ENCODE results near the gene JUND. TPM values are rescaled to one million over a fixed set of nuclear protein-coding genes. Genes with fewer than 3 reads are reported as not detected.
"Not testable (repeated sequence)": the region's sequence is repeated elsewhere in the genome, so short reads cannot be mapped to it uniquely, and the experiment has no call there.

The JUND gene
- total RNA-seq, 1 experiment from 2014 or later, result 44.9 TPM

DNA sequence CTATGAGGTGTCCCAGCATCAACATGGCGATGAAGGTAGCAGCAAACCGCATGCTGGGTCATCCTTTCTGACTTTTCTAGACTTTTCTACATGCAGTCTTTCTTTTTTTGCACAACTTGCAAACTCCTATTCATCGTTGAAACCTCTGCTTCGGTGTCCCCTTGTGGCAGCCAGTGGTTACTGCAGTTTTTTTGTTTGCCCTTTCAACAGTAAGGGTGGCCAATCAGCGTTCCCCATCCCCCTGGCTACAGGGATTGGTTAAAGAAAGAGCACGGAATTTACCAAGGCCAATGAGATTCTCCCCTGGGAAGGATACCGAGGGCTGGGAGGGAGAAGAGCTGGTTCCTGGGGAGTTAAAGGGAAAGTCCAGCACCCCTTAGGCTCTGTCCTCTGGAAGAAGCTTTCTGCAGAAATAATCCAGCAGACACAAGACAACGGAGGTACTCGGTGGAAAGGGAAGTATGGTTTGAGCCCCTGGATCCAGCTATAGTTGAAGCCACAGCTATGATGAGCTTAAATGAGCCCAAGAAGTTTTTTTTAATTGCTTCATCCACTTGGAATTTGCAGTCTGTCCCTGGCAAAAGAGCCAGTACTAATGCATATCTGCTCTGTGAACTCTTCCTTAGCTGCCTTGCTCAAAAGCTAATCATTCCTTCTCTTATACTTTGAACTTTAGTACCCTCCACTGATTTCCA lies 47.1 kb upstream of the JUND start:
- H3K4me3 Mint-ChIP-seq (ENCODE audit: low read depth, unreplicated experiment), result peak overlapping the region; percentile 39
- H3K36me3 Mint-ChIP-seq (ENCODE audit: insufficient read depth, unreplicated experiment), result peaks cover 5% of the 10 kb centered on the region
- intact Hi-C loops (cut with micrococcal nuclease; ENCODE audit: unreplicated experiment), result no loop called here
- peaks cover 6% of the 10 kb centered on the region for H3K4me1 Mint-ChIP-seq (ENCODE audit: low read depth, unreplicated experiment)
- CTCF ChIA-PET, result interaction anchor here (0.6 to 2.9 kb wide), 9 partner anchors 11 to 120 kb away, joined by 3 to 31 read pairs (median 4); a partner anchor contains a TSS
- peak; percentile 45 for TF ChIP-seq CTCF (IDR thresholded peaks at IDR 0.05; ENCODE audit: unreplicated experiment)
- H3K27ac Mint-ChIP-seq (ENCODE audit: unreplicated experiment), result peak overlapping the region; percentile 76
- no peaks in the 10 kb centered on the region for H3K27me3 Mint-ChIP-seq (ENCODE audit: unreplicated experiment)
- no TSS peak for BruUV-seq (replicated peaks)
- peak; percentile 79 for DNase-seq
- no peaks in the 10 kb centered on the region for H3K9me3 Mint-ChIP-seq (ENCODE audit: low read depth, unreplicated experiment)

DNA sequence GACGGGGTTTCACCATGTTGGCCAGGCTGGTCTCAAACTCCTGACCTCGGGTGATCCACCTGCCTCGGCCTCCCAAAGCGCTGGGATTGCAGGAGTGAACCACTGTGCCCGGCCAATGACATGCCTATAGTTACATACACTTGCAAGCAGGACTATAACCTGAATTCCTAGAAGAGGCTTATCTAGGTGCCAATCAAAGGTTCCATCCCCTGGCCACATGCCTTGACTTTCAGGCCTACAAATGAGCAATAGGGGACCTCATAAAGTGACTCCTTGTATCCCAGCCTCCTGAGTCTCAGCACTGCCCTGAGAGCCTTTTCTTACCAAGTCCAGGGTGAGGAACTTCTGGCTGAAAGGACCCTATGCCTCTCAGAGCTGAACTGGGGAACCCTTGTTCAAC lies 45.4 kb upstream of the JUND start:
- CTCF ChIA-PET, result interaction anchor here (1.3 kb wide), 1 partner anchor 47 kb away, joined by 4 read pairs; no protein-coding TSS in a partner anchor
- intact Hi-C loops (cut with micrococcal nuclease; ENCODE audit: unreplicated experiment), result no loop called here
- H3K27me3 Mint-ChIP-seq (ENCODE audit: unreplicated experiment), result no peaks in the 10 kb centered on the region
- peaks cover 19% of the 10 kb centered on the region for H3K4me1 Mint-ChIP-seq (ENCODE audit: low read depth, unreplicated experiment)
- no peak overlapping the region for H3K27ac Mint-ChIP-seq (ENCODE audit: unreplicated experiment)
- no peak for TF ChIP-seq CTCF (IDR thresholded peaks at IDR 0.05; ENCODE audit: unreplicated experiment)
- H3K4me3 Mint-ChIP-seq (ENCODE audit: low read depth, unreplicated experiment), result no peak overlapping the region
- no peaks in the 10 kb centered on the region for H3K9me3 Mint-ChIP-seq (ENCODE audit: low read depth, unreplicated experiment)
- peaks cover 20% of the 10 kb centered on the region for H3K36me3 Mint-ChIP-seq (ENCODE audit: insufficient read depth, unreplicated experiment)
- no peak for DNase-seq
- no TSS peak for BruUV-seq (replicated peaks)

- H3K27ac Mint-ChIP-seq (ENCODE audit: unreplicated experiment); intact Hi-C loops (cut with micrococcal nuclease; ENCODE audit: unreplicated experiment); H3K4me3 Mint-ChIP-seq (ENCODE audit: low read depth, unreplicated experiment); H3K9me3 Mint-ChIP-seq (ENCODE audit: low read depth, unreplicated experiment); H3K27me3 Mint-ChIP-seq (ENCODE audit: unreplicated experiment); DNase-seq; CTCF ChIA-PET; BruUV-seq (replicated peaks): not testable (repeated sequence)
- peaks cover 23% of the 10 kb centered on the region for H3K36me3 Mint-ChIP-seq (ENCODE audit: insufficient read depth, unreplicated experiment)
- peaks cover 31% of the 10 kb centered on the region for H3K4me1 Mint-ChIP-seq (ENCODE audit: low read depth, unreplicated experiment)
Observed at GRCh38 chr19:18324373-18324731, 42.9 kb upstream of the JUND start.

GRCh38 chr19:18322759-18323460 lies 41.5 kb upstream of the JUND start, which contains the start of gene LSM4:
Gene LSM4, minus strand, starts transcription at chr19:18323076. Its CDS starts 56 bp downstream, at chr19:18323020.
- Mint-ChIP-seq H3K4me1 (ENCODE audit: low read depth, unreplicated experiment) (peaks cover 31% of the 10 kb centered on the region), H3K27ac (ENCODE audit: unreplicated experiment) (peak within 1 kb of the TSS; percentile 91), H3K4me3 (ENCODE audit: low read depth, unreplicated experiment) (peak within 1 kb of the TSS; percentile 72), H3K27me3 (ENCODE audit: unreplicated experiment) (no peaks in the 10 kb centered on the region), H3K36me3 (ENCODE audit: insufficient read depth, unreplicated experiment) (peaks cover 18% of the 10 kb centered on the region), H3K9me3 (ENCODE audit: low read depth, unreplicated experiment) (no peaks in the 10 kb centered on the region)
- CTCF ChIA-PET, result interaction anchor here (0.6 to 2.6 kb wide), 6 partner anchors 18 to 472 kb away, joined by 3 to 48 read pairs (median 6); partner anchors contain the start of gene JUND
- intact Hi-C loops (cut with micrococcal nuclease; ENCODE audit: unreplicated experiment), result loop anchor here (1.0 kb wide), 1 partner anchor 44 kb away; no protein-coding TSS in a partner anchor
- no TSS peak for BruUV-seq (replicated peaks)
- DNase-seq, result peak; percentile 95
- no peak for TF ChIP-seq CTCF (IDR thresholded peaks at IDR 0.05; ENCODE audit: unreplicated experiment)

Measured in Calu3 (cell line).